Breast epithelium (tissue), 3 donors: ENCODE results near the gene DHFR2.

Experiments
- POLR2A ChIP-seq: fragments of 450-650 bp; IDR thresholded peaks from one replicate; pipeline ENCODE4 v1.6.1; 2016; ENCODE audit warnings: antibody characterized with exemption, mild to moderate bottlenecking, moderate library complexity
- TF ChIP-seq, protein P1 (sequence below), 3 donors: fragments of 450-650 bp; IDR thresholded peaks; one replicate each; pipeline ENCODE4 v1.5.1; 2016 to 2017; ENCODE audit warnings: antibody characterized with exemption in 3 of 3, mild to moderate bottlenecking in 3 of 3, moderate library complexity in 3 of 3

DNA sequence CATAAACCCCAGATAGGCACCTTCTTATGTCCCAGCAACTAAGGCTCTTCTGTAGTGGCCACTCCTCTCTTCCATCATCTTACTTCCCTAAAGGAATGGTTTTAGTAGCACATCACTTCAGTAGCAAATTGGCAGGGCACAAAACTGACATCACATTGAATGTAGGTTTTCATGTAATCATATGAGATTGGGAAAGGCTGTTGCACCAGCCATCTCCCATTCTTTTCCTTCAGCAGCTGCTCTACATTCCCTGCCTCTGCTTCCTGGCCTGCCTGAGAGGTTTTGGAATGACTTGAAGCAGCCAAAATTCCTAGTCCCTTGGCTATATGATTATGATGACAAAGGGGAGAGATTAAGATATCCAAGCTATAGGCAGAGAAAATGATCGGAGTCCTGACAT, 36.6 kb upstream of the DHFR2 start:
- TF ChIP-seq, protein P1, sequence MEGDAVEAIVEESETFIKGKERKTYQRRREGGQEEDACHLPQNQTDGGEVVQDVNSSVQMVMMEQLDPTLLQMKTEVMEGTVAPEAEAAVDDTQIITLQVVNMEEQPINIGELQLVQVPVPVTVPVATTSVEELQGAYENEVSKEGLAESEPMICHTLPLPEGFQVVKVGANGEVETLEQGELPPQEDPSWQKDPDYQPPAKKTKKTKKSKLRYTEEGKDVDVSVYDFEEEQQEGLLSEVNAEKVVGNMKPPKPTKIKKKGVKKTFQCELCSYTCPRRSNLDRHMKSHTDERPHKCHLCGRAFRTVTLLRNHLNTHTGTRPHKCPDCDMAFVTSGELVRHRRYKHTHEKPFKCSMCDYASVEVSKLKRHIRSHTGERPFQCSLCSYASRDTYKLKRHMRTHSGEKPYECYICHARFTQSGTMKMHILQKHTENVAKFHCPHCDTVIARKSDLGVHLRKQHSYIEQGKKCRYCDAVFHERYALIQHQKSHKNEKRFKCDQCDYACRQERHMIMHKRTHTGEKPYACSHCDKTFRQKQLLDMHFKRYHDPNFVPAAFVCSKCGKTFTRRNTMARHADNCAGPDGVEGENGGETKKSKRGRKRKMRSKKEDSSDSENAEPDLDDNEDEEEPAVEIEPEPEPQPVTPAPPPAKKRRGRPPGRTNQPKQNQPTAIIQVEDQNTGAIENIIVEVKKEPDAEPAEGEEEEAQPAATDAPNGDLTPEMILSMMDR (IDR thresholded peaks at IDR 0.05) = no peak
- TF ChIP-seq POLR2A = no peak
